Tibial artery (tissue), 4 donors: ENCODE data around the gene NKD1.

Experiments
- DNase-seq, 2 donors: peaks; one replicate each; pipeline ENCODE4 v3.0.0-alpha.2; 2019
- H3K27ac ChIP-seq, 2 donors: fragments of 200-600 bp; sonication (generic) in 1 of 2; 1 replicate in 1 of 2; 2 replicates in 1 of 2; pipeline ENCODE4 v1.5.1; 2018 to 2019; ENCODE audit warnings: mild to moderate bottlenecking in 1 of 2
- H3K27me3 ChIP-seq, 2 donors: fragments of 200-600 bp; sonication (generic) in 1 of 2; one replicate each; pipeline versions ENCODE4 v1.5.1 to v1.6.0; 2016 to 2019
- H3K36me3 ChIP-seq, 3 donors: fragments of 200-600 bp; sonication (generic) in 2 of 3; one replicate each; pipeline ENCODE4 v1.5.1; 2016 to 2019; ENCODE audit warnings: mild to moderate bottlenecking in 2 of 3
- H3K4me1 ChIP-seq, 4 donors: fragments of 200-600 bp; sonication (generic) in 2 of 4; 1 replicate in 3 of 4; 2 replicates in 1 of 4; pipeline ENCODE4 v1.5.1; 2016 to 2019
- H3K4me3 ChIP-seq, 2 donors: fragments of 200-600 bp; sonication (generic) in 1 of 2; 1 replicate in 1 of 2; 2 replicates in 1 of 2; pipeline ENCODE4 v1.5.1; 2018 to 2019; ENCODE audit warnings: mild to moderate bottlenecking in 2 of 2
- H3K9me3 ChIP-seq, 3 donors: fragments of 200-600 bp; sonication (generic) in 1 of 3; one replicate each; pipeline ENCODE4 v1.5.1; 2016 to 2019
- intact Hi-C: fragments of 100-400 bp; cut with DNase I; formaldehyde crosslinking; loops from one replicate; pipeline ENCODE4 v1.15.0; 2023; ENCODE audit warnings: low total_unique reads
- TF ChIP-seq, protein P1 (sequence below), 2 experiments: fragments of 200-600 bp in 1 of 2; fragments of 450-650 bp in 1 of 2; IDR thresholded peaks; one replicate each; pipeline ENCODE4 v1.5.1; 2017 to 2019; ENCODE audit warnings: antibody characterized with exemption in 2 of 2, mild to moderate bottlenecking in 1 of 2, moderate library complexity in 1 of 2

Gene NKD1

DNA sequence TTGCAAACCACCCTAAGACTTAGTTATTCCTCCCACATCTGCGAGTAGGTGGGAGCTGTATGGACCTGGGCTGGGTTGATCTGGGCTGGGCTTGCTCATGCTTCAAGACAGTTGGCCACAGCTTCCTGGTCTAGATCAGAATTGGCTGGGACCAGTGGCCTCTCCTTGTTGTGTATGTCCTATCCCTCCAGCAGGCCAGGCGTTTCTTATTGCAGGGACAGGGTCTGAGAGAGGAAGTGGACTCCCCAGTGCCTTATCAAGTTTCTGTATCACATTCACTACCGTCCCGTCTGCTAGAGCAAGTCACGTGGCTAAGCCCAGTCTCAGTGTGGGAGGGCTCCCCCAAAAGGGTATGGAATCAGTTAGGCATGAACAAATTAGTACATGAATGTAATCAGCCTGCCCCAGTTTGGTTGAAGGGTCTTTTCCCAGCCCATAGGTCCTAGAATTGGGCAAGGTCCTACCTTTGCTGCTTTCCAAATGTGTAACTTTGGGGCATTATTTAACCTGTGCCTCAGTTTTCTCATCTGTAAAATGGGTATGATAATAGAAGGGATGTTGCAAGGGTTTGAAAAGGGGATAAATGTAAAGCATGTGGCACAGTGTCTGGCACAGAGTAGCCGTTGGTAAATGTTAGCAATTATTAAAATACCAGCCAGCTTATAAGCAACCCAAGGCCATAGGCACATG is 36.0 kb downstream of the NKD1 start:
- no peaks in the 10 kb centered on the region for H3K9me3 ChIP-seq
- DNase-seq: no peak
- H3K36me3 ChIP-seq: no peaks in the 10 kb centered on the region
- TF ChIP-seq, protein P1, sequence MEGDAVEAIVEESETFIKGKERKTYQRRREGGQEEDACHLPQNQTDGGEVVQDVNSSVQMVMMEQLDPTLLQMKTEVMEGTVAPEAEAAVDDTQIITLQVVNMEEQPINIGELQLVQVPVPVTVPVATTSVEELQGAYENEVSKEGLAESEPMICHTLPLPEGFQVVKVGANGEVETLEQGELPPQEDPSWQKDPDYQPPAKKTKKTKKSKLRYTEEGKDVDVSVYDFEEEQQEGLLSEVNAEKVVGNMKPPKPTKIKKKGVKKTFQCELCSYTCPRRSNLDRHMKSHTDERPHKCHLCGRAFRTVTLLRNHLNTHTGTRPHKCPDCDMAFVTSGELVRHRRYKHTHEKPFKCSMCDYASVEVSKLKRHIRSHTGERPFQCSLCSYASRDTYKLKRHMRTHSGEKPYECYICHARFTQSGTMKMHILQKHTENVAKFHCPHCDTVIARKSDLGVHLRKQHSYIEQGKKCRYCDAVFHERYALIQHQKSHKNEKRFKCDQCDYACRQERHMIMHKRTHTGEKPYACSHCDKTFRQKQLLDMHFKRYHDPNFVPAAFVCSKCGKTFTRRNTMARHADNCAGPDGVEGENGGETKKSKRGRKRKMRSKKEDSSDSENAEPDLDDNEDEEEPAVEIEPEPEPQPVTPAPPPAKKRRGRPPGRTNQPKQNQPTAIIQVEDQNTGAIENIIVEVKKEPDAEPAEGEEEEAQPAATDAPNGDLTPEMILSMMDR (IDR thresholded peaks at IDR 0.05): no peak
- H3K27me3 ChIP-seq: no peaks in the 10 kb centered on the region
- peak overlapping the region; percentile 66 to 92 for H3K27ac ChIP-seq
- peaks cover 8 to 74% (median 59%) of the 10 kb centered on the region in 4 donors for H3K4me1 ChIP-seq
- H3K4me3 ChIP-seq: no peak overlapping the region
- intact Hi-C loops: no loop called here

DNA sequence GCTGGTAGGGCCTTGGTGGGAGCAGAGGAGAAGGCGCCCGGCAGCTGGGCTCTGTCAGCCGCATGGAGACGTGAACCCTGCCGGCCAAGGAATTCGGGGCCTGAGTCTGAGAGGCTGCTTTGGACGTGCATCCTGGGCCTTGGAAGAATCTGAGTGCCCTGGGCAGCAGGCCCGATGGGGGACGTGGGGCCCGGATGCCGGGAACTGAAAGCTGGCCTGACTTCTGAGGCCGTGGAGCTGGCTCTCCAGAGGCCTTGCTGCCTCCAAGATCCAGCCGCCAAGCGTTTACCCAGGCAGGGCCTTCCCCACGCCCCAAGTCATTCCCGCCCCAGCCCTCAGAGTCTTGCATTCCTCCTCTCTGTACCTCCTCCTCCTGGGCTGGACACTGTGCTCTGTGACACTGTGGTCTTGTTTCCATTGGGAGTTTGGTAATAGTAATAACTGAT is 37.2 kb downstream of the NKD1 start:
- Histone ChIP-seq H3K4me1 (peaks cover 8 to 64% (median 51%) of the 10 kb centered on the region in 4 donors), H3K27ac (peak overlapping the region; percentile 66 to 92), H3K27me3 (no peaks in the 10 kb centered on the region), H3K36me3 (no peaks in the 10 kb centered on the region), H3K9me3 (no peaks in the 10 kb centered on the region), H3K4me3 (no peak overlapping the region)
- peak; percentile 76 to 97 for DNase-seq
- intact Hi-C loops: loop anchor here (5.0 kb wide), 1 partner anchor 38 kb away; the partner anchor contains the start of gene NKD1
- TF ChIP-seq, protein P1 (IDR thresholded peaks at IDR 0.05): no peak

DNA sequence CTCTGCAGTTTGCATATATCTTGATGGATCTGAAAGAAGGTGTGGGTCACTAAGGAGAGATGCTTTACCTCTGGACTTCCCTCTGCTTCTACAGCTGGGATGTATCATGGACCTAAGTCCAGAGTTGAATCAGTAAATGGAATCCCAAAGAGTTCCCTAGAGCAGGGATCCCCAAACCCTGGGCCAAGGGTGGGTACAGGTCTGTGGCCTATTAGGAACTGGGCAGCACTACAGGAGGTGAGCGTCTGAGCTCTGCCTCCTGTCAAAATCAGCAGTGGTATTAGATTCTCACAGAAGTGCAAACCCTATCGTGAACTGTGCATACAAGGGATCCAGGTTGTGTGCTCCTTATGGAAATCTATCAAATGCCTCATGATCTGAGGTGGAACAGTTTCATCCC is 39.3 kb downstream of the NKD1 start:
- TF ChIP-seq, protein P1 (IDR thresholded peaks at IDR 0.05): no peak
- Histone ChIP-seq H3K36me3 (no peaks in the 10 kb centered on the region), H3K9me3 (no peaks in the 10 kb centered on the region), H3K4me3 (no peak overlapping the region), H3K4me1 (peaks cover 8 to 60% (median 42%) of the 10 kb centered on the region in 4 donors), H3K27ac (peak overlapping the region in 1 of 2 donors; percentile 3), H3K27me3 (no peaks in the 10 kb centered on the region)
- DNase-seq: no peak
- intact Hi-C loops: loop anchor here (5.0 kb wide), 1 partner anchor 40 kb away; the partner anchor contains the start of gene NKD1

DNA sequence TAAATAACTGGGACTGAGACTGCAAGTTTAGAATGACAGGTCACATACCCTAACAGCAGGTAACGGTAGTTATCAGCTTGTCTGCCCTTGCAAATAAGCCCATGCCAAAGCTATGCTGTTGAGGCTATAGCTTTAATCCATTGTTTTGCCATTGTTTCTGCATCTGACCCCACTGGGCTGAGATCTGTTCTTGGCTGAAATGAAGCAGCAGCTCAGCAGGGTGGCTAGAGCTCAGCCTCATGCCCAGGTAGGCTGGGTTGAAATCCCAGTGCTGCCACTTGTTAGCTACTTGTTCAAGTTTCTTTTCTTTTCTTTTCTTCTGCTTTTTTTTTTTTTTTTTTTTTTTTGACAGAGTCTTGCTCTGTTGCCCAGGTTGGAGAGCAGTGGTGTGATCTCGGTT is 40.1 kb downstream of the NKD1 start:
- DNase-seq: no peak
- TF ChIP-seq, protein P1 (IDR thresholded peaks at IDR 0.05): no peak
- Histone ChIP-seq H3K27ac (no peak overlapping the region), H3K4me1 (peaks cover 8 to 60% (median 43%) of the 10 kb centered on the region in 4 donors), H3K27me3 (no peaks in the 10 kb centered on the region), H3K36me3 (no peaks in the 10 kb centered on the region), H3K9me3 (no peaks in the 10 kb centered on the region), H3K4me3 (no peak overlapping the region)
- intact Hi-C loops: loop anchor here (5.0 kb wide), 1 partner anchor 41 kb away; the partner anchor contains the start of gene NKD1

DNA sequence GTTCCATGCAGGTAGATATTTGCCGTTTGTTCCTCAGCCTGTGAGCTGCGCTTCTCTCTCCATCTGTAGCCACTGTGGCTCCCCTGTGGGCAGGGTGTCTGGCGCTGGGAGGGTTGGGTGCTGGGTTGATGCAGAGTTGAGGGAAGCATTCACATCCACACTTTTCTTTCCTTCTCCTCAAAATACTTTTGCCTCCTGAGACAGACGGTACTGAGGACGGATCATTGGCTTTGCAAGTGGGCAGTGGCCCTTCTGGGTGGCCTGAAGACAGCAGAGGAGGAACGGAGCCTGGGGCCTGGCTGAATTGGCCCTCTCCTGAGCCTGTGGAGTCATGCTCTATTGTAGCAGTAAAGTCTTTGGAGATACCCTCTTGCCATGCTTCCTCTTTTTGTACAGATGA is 43.0 kb downstream of the NKD1 start:
- intact Hi-C loops: no loop called here
- Histone ChIP-seq H3K4me3 (no peak overlapping the region), H3K36me3 (peaks cover 0 to 5% (median 0%) of the 10 kb centered on the region in 3 donors), H3K27me3 (no peaks in the 10 kb centered on the region), H3K4me1 (peaks cover 0 to 34% (median 28%) of the 10 kb centered on the region in 4 donors), H3K27ac (peak overlapping the region; percentile 62 to 68), H3K9me3 (no peaks in the 10 kb centered on the region)
- DNase-seq: no peak
- TF ChIP-seq, protein P1 (IDR thresholded peaks at IDR 0.05): no peak
